Esophagus (tissue), 2 donors: ENCODE measurements around the gene SGMS1. TPM values are rescaled to one million over a fixed set of nuclear protein-coding genes. Genes with fewer than 3 reads are reported as not detected.
"Not testable (repeated sequence)": the region's sequence is repeated elsewhere in the genome, so short reads cannot be mapped to it uniquely, and the experiment has no call there.

Experiments used
- H3K27ac ChIP-seq, 2 donors: one replicate each; pipeline ENCODE4 v1.5.1; 2013; ENCODE audit warnings: low read depth in 2 of 2, mild to moderate bottlenecking in 2 of 2, inconsistent platforms in 1 of 2, low read length in 1 of 2, moderate library complexity in 1 of 2
- H3K27me3 ChIP-seq, 2 donors: one replicate each; pipeline ENCODE4 v1.6.1; 2013; ENCODE audit warnings: low read length in 2 of 2, control low read depth in 1 of 2, mild to moderate bottlenecking in 1 of 2; ENCODE audit not compliant: insufficient read depth in 2 of 2, control insufficient read depth in 1 of 2
- H3K36me3 ChIP-seq, 2 donors: one replicate each; pipeline ENCODE4 v1.6.1; 2013; ENCODE audit warnings: low read length in 1 of 2; ENCODE audit not compliant: control insufficient read depth in 2 of 2, insufficient read depth in 2 of 2
- H3K4me1 ChIP-seq, 2 donors: one replicate each; pipeline ENCODE4 v1.6.1; 2013; ENCODE audit warnings: low read length in 1 of 2; ENCODE audit not compliant: control insufficient read depth in 2 of 2, insufficient read depth in 2 of 2
- H3K4me3 ChIP-seq, 2 donors: one replicate each; pipeline ENCODE4 v1.5.1; 2013; ENCODE audit warnings: low read length in 2 of 2, mild to moderate bottlenecking in 2 of 2, low read depth in 1 of 2, moderate library complexity in 1 of 2
- H3K9me3 ChIP-seq, 2 donors: one replicate each; pipeline ENCODE4 v1.6.1; 2013; ENCODE audit warnings: mild to moderate bottlenecking in 2 of 2, low read depth in 1 of 2, low read length in 1 of 2, moderate library complexity in 1 of 2; ENCODE audit not compliant: control insufficient read depth in 2 of 2, insufficient read depth in 1 of 2
- WGBS, 2 donors: extraction: QIAGEN DNeasy Blood & Tissue Kit; methylation state at CpG; one replicate each; pipeline ENCODE4 v1.1.7; 2013; 5-methylcytosine and 5-hydroxymethylcytosine counted together
- polyA plus RNA-seq, 2 donors: library from polyadenylated mRNA; stranded (reverse); fragments of 200-250 nt; gene quantifications; one replicate each; pipeline ENCODE4 v1.2.3, GENCODE V29; 2013
- donor health status: healthy with polysubstance abuse.
- donor health status: Bipolar disorder and iron deficiency.

SGMS1 gene
- polyA plus RNA-seq, 2 donors: 5.4 to 7.9 TPM

DNA sequence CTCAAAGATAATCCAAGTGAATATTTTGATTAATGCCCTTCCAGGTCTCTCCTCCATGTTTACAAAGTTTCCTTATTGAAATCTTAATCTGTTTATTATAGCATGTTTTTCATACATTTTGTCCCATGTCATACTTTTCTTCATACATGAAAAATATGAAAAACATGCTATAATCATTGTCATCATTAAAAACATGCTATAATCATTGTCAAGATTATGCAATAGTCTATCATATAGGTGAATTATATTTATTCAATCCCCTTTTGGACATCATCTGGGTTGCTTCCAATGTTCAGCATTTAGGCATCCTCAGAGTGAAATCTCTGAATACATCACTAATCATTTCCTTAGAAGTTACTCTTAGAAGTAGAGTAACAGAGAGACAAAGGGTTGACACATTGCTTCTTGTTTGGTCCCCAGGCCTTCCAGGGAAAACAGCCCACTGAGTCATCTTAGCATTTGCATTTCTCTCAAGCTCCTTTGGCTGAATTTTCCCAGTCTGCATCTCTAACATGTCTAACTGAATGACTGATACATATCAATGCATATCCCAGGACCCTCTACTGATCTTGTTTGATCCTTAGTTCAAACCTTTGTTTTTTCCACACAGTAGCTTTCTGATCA lies 87.0 kb downstream of the SGMS1 start:
- H3K27ac ChIP-seq: no peak overlapping the region
- no peaks in the 10 kb centered on the region for H3K36me3 ChIP-seq
- no peaks in the 10 kb centered on the region for H3K27me3 ChIP-seq
- H3K4me1 ChIP-seq: peaks cover 3 to 5% of the 10 kb centered on the region in 2 donors
- H3K4me3 ChIP-seq: no peak overlapping the region
- H3K9me3 ChIP-seq: no peaks in the 10 kb centered on the region

- not testable (repeated sequence) for H3K36me3 ChIP-seq, H3K27me3 ChIP-seq, H3K9me3 ChIP-seq, H3K4me3 ChIP-seq, H3K27ac ChIP-seq, H3K4me1 ChIP-seq
- 50 to 67% methylated on average over 5 of the region's 5 CpGs for WGBS, 2 donors
Measured at GRCh38 chr10:50534748-50535376, 88.9 kb downstream of the SGMS1 start.

DNA sequence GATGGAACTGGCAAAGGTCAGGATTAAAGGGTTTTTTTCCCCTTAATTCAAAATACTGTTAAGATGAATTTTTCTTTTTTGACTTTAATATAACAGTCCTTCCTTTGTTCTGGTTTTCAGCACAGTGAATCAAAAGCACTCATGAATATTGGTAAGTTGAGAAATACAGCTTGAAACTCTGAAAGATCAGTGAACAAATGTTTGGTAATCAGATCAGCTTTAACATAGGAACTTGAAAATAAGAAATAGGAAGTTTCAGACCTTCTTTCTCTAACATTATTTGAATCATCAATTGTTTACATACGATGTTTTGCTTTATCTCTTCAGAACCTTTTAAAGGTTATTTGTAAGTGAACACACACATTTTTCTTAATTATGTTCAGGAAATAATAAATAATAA lies 90.5 kb downstream of the SGMS1 start:
- Histone ChIP-seq H3K27me3 (no peaks in the 10 kb centered on the region), H3K27ac (no peak overlapping the region), H3K9me3 (no peaks in the 10 kb centered on the region), H3K4me3 (no peak overlapping the region), H3K4me1 (no peaks in the 10 kb centered on the region), H3K36me3 (no peaks in the 10 kb centered on the region)
- 91 to 96% methylated on average over 1 of the region's 1 CpG for WGBS, 2 donors

GRCh38 chr10:50531388-50532077 lies 92.2 kb downstream of the SGMS1 start:
- no peaks in the 10 kb centered on the region for H3K27me3 ChIP-seq
- H3K4me3 ChIP-seq: no peak overlapping the region
- no peak overlapping the region for H3K27ac ChIP-seq
- 81 to 85% methylated on average over 5 of the region's 5 CpGs for WGBS, 2 donors
- H3K4me1 ChIP-seq: no peaks in the 10 kb centered on the region
- H3K36me3 ChIP-seq: no peaks in the 10 kb centered on the region
- no peaks in the 10 kb centered on the region for H3K9me3 ChIP-seq

DNA sequence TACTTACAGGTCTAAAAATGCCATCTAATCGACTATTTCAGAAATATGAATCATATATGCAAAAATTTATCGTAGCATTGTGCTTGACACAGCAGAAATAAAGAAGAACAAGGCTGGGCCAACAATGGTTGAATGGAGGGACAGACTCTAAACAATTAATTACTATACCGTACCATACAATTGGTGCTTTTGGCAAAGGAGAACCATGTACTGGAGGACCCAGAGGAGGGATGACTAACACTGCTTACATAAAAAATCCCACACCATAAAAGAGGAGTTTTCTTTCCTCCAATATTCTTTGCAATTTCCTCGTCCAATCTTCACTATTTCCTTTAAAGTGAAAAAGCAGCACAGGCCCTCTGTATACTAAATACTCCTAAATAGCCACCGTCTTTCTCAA lies 94.1 kb downstream of the SGMS1 start:
- no peak overlapping the region for H3K4me3 ChIP-seq
- no peaks in the 10 kb centered on the region for H3K4me1 ChIP-seq
- no peaks in the 10 kb centered on the region for H3K36me3 ChIP-seq
- WGBS, 2 donors: 78 to 80% methylated on average over 5 of the region's 5 CpGs
- H3K27me3 ChIP-seq: no peaks in the 10 kb centered on the region
- no peaks in the 10 kb centered on the region for H3K9me3 ChIP-seq
- no peak overlapping the region for H3K27ac ChIP-seq

DNA sequence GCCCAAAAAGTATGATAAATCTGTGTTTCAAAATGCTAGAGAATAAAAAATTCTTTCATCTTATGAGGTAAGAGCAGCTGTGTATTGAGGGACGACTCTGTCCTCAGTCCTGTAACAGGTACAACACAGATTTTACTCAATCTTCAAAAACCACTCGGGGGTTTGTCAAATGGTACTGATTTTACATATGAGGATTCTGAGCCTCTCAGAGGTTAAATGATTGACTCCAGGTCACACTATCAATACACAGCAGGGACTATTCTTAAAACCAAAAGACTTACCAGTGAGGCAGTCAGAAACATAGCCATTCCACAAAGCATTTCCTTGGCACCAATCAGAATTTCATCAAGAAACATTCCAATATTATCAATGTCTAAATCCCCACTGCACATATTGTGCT lies 95.5 kb downstream of the SGMS1 start:
- no peaks in the 10 kb centered on the region for H3K27me3 ChIP-seq
- H3K27ac ChIP-seq: no peak overlapping the region
- 89 to 93% methylated on average over 2 of the region's 2 CpGs for WGBS, 2 donors
- H3K4me3 ChIP-seq: no peak overlapping the region
- H3K4me1 ChIP-seq: no peaks in the 10 kb centered on the region
- H3K9me3 ChIP-seq: no peaks in the 10 kb centered on the region
- no peaks in the 10 kb centered on the region for H3K36me3 ChIP-seq

GRCh38 chr10:50527442-50528043 lies 96.2 kb downstream of the SGMS1 start:
- 71 to 77% methylated on average over 7 of the region's 7 CpGs for WGBS, 2 donors
- no peak overlapping the region for H3K4me3 ChIP-seq
- no peaks in the 10 kb centered on the region for H3K27me3 ChIP-seq
- no peak overlapping the region for H3K27ac ChIP-seq
- no peaks in the 10 kb centered on the region for H3K9me3 ChIP-seq
- no peaks in the 10 kb centered on the region for H3K4me1 ChIP-seq
- no peaks in the 10 kb centered on the region for H3K36me3 ChIP-seq

- Histone ChIP-seq H3K27ac (no peak overlapping the region), H3K36me3 (no peaks in the 10 kb centered on the region), H3K27me3 (no peaks in the 10 kb centered on the region), H3K4me3 (no peak overlapping the region), H3K4me1 (no peaks in the 10 kb centered on the region), H3K9me3 (no peaks in the 10 kb centered on the region)
- 90 to 95% methylated on average over 4 of the region's 4 CpGs for WGBS, 2 donors
Measured at GRCh38 chr10:50526185-50526584, 97.6 kb downstream of the SGMS1 start.

DNA sequence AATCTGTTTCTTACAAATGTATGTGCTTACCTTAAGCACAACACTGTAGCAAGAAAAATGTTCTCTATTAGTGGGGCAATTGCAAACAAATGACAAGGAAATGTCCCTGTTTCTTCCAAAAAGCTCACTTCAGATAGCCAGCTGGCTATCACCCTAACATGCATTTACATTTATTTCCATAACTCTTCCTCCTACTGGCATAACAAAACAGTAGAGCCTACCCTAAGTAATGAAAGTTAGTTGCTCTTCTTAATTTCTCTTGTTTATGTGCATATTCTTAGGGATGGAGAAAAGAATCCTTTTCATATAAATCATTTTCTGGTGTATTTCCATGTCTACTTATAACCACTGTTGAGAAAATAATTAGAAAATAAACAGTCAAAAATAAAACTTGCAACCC lies 100.4 kb downstream of the SGMS1 start:
- no peak overlapping the region for H3K4me3 ChIP-seq
- H3K27me3 ChIP-seq: no peaks in the 10 kb centered on the region
- no peaks in the 10 kb centered on the region for H3K36me3 ChIP-seq
- no peaks in the 10 kb centered on the region for H3K9me3 ChIP-seq
- H3K27ac ChIP-seq: no peak overlapping the region
- no peaks in the 10 kb centered on the region for H3K4me1 ChIP-seq
